ENCODE data around the gene SLC22A1.

DNA sequence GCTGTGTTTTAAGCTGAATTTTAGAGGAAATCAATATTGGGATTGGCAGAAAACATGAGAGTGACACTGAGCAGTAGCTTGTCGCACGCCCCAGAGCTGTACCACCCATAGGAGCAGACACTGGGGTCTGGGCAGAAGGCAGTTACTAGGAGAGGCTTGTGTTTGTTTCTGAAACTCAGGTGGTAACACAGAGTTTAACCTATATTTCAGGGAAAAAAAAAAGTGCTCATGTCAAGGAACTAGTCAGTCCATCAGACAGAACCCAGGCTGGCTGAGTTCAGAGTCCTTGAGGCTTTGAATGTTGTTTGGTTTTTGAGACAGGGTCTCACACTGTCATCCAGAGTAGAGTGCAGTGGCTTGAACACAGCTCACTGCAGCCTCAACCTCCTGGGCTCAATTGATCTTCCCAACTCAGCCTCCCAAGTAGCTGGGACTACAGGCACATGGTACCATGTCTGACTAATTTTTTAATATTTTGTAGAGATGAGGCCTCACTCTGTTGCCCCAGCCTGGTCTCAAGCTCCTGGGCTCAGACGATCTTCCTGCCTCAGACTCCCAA is 6.6 kb downstream of the SLC22A1 start:
- no peak for TF ChIP-seq CTCF (IDR thresholded peaks at IDR 0.05 in 2 of 3, conservative IDR thresholded peaks at IDR 0.05 in 1 of 3; ENCODE audit: control insufficient read depth in 2 of 3, extremely low read depth in 1 of 3, insufficient read depth in 1 of 3, low read depth in 3 of 3, low read length in 3 of 3)
- TF ChIP-seq POLR2AphosphoS5 (IDR thresholded peaks at IDR 0.05; ENCODE audit: low read length) = no peak
- TF ChIP-seq RAD21 (IDR thresholded peaks at IDR 0.05; ENCODE audit: insufficient read depth, low read depth, low read length) = no peak
- TF ChIP-seq SP1 (IDR thresholded peaks at IDR 0.05; ENCODE audit: low read depth, low read length) = no peak
- TF ChIP-seq ELK1 (IDR thresholded peaks at IDR 0.05; ENCODE audit: low read depth, low read length) = no peak
- no peak for TF ChIP-seq NRF1 (conservative IDR thresholded peaks at IDR 0.05; ENCODE audit: low read depth, low read length)

All from GM12878 (cell line).